HG03039 (cell line): ENCODE data around the gene ARL10.

Experiments
- ATAC-seq: cut with Tn5 transposase; IDR thresholded peaks from one replicate; pipeline ENCODE4 v1.9.1; 2021; ENCODE audit warnings: mild to moderate bottlenecking, moderate library complexity; ENCODE audit not compliant: unreplicated experiment

The ARL10 gene, protein sequence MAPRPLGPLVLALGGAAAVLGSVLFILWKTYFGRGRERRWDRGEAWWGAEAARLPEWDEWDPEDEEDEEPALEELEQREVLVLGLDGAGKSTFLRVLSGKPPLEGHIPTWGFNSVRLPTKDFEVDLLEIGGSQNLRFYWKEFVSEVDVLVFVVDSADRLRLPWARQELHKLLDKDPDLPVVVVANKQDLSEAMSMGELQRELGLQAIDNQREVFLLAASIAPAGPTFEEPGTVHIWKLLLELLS

DNA sequence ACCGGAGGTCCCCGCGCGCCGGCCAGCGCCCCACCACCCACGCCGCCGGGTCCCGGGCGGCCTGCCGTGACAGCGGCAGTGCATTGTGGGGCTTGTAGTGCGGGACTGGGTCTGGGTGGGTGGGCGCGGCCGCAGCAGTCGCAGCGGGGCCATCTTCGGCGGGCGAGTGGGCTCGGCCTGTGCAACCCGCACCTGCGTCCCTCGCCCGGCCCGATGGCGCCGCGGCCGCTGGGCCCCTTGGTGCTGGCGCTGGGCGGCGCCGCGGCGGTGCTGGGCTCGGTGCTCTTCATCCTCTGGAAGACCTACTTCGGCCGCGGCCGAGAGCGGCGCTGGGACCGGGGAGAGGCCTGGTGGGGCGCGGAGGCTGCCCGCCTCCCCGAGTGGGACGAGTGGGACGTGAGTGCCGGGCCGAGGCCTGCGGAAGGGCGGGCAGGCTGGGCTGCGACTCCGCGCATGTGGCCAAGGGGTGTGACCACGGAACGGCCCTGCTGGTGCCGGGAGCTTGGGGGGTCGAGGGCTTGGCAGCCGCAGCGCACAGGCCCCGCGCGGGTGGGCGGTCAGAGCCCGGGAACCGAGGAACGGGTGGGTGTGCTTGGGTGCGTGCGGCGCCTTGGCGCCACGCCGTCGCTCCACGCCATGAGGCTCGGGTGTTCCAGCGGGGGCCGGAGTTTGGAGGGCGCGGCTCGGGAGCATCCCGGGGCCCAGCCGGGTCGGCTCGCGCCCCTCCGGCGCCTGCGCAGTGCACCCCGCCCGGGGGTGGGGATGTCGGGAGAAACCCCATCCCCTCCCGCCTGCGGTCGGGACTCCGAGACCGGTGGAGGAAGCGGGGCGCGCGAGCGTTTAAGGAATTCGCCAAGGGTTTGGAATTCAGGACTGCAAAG, at the start of gene ARL10:
ARL10 (plus strand) TSS at position 137 of the 881 bp plus-strand sequence; CDS start at position 214, 77 bp downstream.
- peak; percentile 35 for ATAC-seq

DNA sequence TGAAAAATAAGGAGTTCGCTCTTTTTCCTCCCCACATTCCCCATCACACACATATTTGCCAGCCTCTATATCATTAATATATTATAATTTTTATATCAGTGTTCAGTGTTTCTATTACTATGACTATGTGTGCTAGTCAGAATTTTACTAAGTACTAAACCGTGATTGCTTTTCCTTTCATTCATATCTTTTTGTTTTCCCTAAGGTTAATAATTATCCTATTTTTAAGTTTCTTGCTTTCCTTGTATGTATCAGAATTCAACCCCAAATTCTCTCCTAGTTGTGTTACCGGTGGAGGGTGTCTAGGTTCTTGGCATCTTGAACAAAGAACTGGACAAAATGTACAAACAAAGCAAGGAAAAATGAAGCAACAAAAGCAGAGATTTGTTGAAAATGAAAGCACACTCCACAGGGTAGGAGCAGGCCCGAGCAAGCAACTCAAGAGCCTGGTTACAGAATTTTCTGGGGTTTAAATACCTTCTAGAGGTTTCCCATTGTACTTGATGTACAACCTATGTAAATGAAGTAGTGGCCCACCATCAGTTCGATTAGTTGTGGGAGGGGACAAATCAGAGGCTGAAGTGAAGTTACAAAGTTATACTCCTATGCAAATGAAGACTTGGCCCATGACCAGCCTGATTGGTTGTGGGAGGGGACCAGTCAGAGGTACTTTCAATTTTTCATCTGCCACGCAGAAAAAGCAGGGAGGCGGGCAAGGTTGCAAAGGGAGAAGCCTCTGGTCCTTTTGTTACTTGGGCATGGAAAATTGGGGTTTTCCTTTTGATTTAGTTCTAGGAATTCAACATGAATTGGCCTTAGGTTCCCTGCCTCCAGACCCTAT, 47.5 kb upstream of the ARL10 start:
- ATAC-seq = no peak

DNA sequence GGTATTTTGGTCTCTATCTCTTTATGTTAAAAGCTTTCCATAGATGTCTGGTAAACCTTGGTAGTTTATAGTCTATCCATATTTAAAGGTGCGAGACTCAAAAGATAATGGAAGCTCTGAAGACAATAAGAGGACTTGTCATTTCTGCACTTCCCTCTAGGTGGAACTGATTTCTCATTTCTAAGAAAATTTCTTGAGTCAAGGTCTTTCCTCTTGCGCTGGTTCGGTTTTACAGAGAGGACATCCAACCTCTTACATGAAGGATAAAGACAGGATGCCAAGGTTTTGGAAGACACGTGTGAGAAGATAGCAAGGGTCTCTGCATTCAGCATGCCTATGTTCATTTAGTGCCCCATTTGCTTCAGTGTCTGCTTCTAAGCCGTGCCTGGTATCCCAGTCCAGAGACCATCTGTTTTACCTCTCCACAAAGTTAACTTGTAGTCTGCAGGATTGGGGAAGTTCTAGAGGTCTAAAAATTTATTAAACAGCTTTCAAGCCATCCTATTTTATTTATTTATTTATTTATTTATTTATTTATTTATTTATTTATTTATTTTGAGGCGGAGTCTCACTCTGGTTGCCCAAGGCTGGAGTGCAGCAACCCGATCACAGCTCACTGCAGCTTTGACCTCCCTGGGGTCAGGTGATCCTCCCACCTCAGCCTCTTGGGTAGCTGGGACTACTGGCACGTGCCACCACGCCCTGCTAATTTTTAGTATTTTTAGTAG, 45.3 kb upstream of the ARL10 start:
- no peak for ATAC-seq

DNA sequence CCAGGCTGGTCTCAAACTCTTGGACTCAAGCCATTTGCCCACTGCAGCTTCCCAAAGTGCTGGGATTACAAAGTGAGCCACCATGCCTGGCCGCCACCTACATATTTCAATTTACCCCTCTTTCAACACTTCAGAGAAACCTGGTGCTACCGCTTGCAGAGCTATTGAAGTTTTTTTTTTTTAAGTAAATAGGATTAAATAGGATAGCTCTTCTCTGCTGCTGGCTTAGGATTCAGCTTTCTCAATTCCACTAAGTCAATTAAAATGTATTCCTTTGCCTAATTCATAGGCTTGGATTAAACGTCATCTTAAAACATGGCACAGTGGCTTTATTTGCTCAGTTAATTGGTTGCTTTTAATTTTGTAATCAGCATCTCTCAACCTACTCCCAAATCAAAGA, 44.7 kb upstream of the ARL10 start:
- no peak for ATAC-seq

DNA sequence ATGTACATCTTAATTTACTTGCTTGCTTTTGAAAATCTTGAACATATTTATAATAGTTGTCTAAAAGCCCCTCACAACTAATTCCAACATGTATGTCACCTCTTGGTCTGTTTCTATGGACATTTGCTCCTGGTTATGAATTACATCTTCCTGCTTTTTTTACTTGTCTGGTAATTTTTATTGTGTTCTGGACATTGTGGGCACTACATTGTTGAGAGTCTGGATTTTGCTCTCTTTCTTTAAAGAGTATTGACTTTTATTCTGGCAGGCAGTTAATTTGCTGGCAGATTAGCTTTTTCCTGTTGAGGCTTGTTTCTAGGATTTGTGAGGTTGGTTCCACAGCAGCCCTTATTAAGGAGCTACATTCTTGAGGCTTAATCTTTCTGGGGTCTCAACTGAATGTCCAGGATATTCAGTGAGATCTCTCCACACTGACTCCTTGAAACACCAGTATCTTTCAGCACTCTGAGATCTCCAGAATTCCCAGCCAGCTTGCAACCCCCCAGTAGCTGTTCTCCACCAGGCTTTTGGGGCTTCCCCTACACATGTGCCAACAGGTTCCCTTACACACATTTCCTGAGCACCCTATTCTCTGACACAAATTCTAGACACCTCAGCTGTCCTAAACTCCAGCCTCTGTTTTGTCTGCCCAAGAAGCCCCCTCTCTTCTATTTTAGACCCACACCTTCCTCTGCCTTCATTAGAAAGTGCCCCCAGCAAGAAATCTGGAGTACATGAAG, 31.1 kb upstream of the ARL10 start:
- no peak for ATAC-seq

DNA sequence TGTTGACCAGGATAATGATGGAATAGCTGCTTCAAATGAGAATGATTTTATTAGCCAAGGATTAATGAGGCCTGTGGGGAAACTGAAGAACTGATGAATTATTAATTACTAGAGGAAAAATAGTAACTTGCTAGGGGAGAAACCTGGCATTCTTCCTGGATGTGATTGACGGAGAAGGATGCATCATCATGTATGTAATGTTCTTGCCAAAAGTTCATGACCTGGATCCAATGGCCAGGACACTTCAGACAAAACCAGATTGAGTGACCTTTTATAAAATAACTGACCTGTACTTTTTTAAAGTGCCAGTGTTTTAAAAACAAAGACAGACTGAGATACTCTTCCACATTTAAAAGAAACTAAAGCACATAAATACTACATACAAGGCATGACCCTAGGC, 27.4 kb upstream of the ARL10 start:
- no peak for ATAC-seq

DNA sequence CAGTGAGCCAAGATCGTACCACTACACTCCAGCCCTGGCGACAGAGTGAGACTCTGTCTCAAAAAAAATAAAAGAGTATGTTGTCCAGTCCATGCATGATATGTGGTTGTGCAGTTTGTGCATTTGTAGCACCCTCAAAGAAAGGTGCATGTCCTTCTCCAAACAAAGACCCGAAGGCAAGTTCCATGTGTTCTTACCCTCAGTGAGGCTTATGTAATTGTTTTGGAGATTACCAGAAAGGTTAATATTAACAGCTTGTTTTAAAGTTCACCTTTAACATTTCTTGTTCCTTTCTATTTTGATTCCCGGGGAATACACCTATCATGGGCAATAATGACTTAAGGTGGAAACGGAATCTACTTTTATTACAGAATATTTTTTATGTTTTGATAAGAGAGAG, 26.0 kb upstream of the ARL10 start:
- ATAC-seq = no peak

DNA sequence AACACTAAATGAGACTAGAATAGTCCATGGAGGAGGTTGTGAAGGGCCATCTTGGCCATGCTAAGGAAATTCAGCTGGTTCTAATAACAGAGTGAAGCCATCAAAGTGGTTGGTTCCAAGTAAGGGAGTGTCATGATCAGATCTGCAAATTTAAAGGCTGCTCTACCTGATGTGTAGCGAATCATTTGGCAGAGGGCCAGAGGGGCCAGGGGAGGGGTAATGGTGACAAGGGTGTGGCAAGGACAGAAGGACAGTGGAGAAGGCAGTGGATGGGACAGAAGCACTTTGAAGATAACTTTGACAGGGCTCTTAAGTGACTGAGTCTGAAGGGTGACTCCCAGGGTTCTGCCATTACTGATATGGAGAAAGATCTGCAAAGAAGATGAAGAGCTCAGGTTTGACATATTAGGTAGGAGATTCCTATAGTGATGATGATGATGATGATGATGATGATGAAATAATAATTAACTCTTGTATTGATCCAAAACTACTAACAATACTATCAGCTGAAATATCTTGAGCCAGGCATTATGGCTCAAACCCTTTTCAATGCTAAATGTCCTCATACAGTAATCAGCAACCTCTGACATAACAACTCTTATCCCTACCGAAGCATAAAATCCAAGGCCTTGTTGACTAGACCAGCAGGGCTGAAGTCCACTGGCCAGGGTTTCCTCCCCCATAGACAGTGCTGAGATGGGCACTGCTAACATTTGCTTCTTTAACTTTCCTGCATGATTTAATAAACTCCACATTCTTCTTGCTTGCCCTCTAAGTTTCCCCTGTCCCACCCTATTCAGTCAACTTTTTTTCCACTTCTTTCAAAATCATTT, 23.7 kb upstream of the ARL10 start:
- ATAC-seq = no peak

DNA sequence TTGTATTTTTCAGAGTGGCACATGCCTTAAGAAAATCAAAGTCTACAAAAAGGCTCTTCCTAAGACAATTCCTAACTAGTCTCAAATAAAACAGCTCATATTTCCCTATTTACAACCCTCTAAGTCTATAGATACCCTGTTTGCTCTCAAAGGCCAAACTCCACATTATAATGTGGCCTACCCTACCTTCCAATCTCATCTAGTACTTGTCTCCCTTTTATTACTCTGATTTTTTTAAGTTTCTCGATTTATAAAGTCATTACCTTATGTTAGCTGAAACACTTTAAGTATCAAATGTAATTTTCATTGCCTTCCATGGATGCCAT, 23.2 kb upstream of the ARL10 start:
- ATAC-seq = no peak

DNA sequence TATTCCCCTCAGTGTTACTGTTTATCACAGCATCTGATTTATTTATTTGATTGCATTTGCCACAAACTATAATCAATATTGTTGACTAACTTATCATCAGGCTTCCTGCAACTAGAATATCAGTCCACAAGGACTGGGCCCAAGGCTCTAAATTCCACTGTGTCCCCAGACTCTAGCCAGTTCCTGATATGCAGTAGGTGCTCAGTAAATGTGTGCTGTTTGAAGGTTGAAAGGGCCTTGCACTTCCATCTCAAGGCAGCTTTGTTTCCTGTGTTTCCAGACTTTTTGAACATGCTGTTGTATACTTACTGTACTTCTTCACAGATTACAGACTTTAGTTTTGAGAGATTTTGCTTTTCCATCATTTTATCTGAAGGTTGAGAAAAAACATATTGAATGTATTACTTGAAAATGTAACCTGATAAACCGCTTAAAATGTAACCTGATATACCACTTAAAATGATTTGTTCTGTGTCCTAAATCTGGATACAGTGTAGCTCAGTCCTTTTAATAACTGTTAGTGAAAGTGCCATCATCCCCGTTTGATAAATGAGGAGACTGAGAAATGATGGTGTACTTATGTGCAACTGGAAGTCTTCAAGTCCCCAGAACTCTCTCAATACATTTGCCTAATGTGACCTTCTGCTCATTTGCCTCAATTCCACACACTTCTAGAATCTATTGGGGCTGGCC, 22.4 kb upstream of the ARL10 start:
- ATAC-seq = no peak

DNA sequence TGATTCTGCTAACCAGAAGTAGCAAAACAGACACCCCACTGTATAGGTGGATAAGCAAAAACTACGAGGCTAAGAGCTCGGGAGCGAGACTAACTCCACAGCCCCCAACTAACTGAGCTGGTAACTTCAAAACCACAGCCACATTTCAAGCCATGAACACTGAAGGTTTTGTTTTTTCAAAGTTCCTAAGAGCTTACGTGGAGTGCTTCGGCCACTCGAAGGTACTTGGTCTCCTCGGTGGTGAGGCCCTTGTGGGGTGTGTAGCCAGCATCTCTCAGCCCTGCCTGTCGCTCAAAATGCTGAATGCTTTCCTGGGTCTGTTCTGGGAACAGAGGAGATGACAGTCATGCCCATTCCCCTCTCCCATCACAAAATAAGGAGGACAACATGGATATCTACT, 14.9 kb upstream of the ARL10 start:
- no peak for ATAC-seq

DNA sequence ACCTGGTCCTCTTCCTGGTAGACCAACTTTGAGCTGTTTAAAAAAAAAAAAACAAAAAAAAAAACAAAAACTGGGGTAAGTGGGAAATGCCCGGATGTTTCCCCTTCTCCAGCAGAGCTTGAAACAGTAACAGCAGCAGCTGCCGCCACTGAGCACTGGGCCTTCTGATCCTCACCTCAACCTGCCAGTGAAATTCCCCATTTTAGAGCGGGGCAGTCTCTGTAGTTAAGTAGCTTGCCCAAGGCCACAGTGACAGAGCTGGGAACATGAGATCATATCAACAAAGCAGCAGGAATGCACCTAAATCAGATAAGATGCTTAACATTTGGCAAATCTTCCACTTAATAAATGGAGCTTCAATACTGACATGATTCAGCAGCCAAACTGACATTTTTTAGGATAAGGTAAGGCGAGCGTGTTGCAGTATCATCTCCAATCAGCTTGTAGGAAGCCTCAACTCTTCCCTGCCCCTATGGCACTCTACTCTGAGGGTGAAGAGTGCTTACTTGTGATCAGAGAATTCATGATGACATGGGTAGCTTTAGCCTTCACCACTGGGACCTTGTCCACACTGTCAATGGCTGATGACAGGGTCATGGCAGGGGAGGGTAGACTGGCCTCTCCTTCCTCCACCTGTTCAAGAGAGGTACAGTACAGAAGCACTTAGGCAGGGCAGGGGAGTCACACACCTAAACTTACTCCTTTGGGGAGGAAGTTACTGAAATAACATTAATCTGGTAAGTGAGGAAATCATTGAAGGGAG, 13.0 kb upstream of the ARL10 start:
- ATAC-seq = no peak

DNA sequence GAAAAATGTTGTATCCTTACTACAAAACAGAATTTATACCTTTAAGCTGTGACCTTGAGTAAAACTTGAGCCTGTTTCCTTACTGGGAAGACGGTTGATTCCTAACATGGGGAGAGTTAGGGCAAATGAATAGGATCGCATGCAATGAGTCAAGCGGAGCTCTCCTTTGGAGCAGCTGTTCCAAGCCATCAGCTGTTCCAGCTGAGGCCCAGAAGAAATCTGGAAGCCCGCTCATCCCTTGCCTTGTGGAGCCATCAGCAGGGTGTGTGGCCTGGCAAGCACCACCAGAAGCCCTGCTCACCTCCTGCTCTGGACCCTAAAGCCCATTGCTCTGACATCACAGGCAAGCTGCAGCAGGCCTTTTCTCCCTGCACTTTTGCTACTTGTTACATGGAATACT, 11.8 kb upstream of the ARL10 start:
- no peak for ATAC-seq

DNA sequence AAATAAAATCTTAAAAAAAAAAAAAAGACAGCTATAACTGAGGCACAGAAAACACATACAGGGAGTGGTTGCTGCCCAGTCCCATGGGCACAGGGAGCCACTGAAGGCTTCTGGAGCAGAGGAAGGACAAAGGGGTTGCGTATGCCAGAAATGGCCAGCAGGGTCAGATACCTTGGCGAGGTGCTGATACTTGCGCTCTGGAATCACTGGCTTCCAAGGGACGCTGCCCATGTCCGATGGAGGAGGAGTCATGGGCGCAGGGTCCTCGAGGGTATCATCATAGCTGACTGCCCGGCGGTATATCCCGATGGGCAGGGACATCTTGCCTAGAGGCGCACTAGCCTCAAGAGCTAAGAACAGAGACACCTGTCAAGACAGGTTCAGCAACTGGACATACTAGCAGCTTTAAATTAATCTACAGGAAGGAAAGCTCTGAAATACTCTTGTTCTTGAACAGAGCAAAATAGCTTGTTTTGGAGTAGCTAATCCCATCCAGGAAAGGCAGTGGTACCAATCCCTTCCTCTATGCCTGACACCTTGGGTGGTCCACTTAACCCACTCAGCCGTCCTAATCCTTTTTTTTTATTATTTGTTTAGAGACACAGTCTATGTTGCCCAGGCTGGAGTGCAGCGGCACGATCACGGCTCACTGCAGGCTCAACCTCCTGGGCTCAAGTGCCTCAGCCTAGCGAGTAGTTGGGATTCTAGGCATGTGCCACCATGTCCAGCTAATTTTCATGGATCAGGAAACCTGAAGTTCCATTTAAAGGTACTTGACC, 9.7 kb upstream of the ARL10 start:
- no peak for ATAC-seq

DNA sequence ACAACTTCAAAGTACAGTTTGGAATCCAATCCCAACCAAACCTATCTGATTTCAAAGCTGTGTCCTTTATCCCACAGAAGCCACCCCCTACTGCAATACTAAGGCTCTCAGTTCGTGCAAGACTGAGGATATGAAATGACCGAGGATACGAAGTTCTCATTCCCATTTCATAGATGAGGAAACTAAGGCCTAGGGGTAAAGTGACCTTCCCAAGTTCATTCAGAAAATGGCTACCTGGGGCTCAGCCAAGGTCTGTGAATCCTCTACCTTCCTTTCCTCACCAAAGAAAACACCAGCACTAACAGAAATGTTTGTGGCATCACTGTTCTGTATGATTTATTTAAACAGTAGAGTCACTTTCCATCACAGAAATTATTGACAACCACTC, 9.1 kb upstream of the ARL10 start:
- ATAC-seq = no peak

DNA sequence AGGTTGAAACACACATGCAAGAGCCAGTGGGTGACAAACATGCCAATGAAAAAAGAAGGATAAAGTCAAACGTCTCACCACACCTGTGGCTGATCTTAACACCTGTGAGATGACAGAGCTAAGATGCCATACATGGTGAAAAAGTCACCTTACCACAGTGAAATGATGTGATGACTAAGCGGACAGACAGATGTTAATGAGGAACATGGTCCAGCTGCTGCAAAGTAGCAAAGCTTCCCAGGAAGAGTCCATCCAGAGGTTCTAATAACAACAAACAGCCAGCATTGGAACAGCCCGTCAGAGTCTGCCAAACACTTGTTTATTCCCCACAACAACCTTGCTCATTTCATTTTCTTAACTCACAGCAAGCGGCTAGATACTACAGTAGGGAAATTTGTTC, 5.6 kb upstream of the ARL10 start:
- ATAC-seq = no peak

DNA sequence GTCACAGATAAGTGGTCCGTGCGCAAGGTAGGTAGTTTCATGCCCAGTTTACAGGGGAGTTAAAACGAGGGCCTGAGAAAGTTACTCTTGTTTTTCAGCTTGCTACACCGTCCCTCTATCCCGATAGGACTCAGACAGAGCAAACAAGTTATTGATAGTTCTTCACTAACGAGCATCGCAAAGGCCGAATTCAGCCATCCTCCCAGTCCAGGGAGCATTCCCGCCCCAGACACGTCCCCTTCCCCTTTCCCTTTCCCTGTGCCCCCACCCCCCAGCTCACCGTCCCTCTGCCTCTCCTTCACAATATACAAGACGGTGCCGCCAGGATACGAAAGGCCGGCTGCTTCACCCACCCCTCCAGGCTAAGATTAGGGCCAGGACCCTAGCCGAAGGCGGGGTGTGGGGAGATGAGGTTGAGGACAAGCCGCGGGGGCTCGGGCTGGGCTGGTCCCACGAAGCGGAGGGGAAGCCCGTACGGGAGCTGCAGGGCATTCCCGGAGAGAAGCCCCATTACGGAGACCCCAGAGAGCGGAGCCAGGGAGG, 4.3 kb upstream of the ARL10 start:
- no peak for ATAC-seq
